ENCODE data around the gene TXNRD3.

- TF ChIP-seq MAX (IDR thresholded peaks at IDR 0.05), result no peak
- TF ChIP-seq CTCF (IDR thresholded peaks at IDR 0.05; ENCODE audit: low read depth, low read length, missing input control), result no peak
- TF ChIP-seq REST (IDR thresholded peaks at IDR 0.05), result no peak
- TF ChIP-seq JUND (IDR thresholded peaks at IDR 0.05), result no peak
- TF ChIP-seq ATF3 (IDR thresholded peaks at IDR 0.05), result no peak
Measured at GRCh38 chr3:126654571-126655383, at the start of gene TXNRD3.

Data from liver (tissue), 3 donors.